Stromal cell of bone marrow (primary cell): Measurements from ENCODE around the gene CCNL1.
"Not testable (repeated sequence)": the region's sequence is repeated elsewhere in the genome, so short reads cannot be mapped to it uniquely, and the experiment has no call there.

Experiments
- DNase-seq: peaks from one replicate; pipeline ENCODE4 v3.0.0-alpha.2; 2012; ENCODE audit warnings: low read depth

Gene CCNL1

GRCh38 chr3:157159762-157160657 is at the start of gene CCNL1:
TSS of gene CCNL1 (minus strand) at chr3:157160147. CDS start at chr3:157160094, 53 bp downstream.
- peak; percentile 96 for DNase-seq

GRCh38 chr3:157204880-157205279 is 44.9 kb upstream of the CCNL1 start:
- DNase-seq: no peak

GRCh38 chr3:157204431-157204830 is 44.5 kb upstream of the CCNL1 start:
- peak; percentile 36 for DNase-seq

GRCh38 chr3:157201648-157202278 is 41.8 kb upstream of the CCNL1 start:
- peak; percentile 28 for DNase-seq

GRCh38 chr3:157199841-157200240 is 39.9 kb upstream of the CCNL1 start:
- peak; percentile 70 for DNase-seq

GRCh38 chr3:157195965-157196364 is 36.0 kb upstream of the CCNL1 start:
- DNase-seq: no peak

- not testable (repeated sequence) for DNase-seq
Observed at GRCh38 chr3:157191149-157191548, 31.2 kb upstream of the CCNL1 start.

GRCh38 chr3:157190380-157190872 is 30.5 kb upstream of the CCNL1 start:
- DNase-seq: no peak

- DNase-seq: no peak
Observed at GRCh38 chr3:157188391-157188790, 28.4 kb upstream of the CCNL1 start.

- no peak for DNase-seq
Observed at GRCh38 chr3:157182879-157183278, 22.9 kb upstream of the CCNL1 start.

- no peak for DNase-seq
Observed at GRCh38 chr3:157180262-157180661, 20.3 kb upstream of the CCNL1 start.

GRCh38 chr3:157179365-157179803 is 19.4 kb upstream of the CCNL1 start:
- DNase-seq: no peak

- DNase-seq: not testable (repeated sequence)
Observed at GRCh38 chr3:157178503-157179364, 18.8 kb upstream of the CCNL1 start.

GRCh38 chr3:157177801-157178453 is 18.0 kb upstream of the CCNL1 start:
- DNase-seq: not testable (repeated sequence)

- no peak for DNase-seq
Observed at GRCh38 chr3:157176934-157177333, 17.0 kb upstream of the CCNL1 start.

GRCh38 chr3:157175691-157176507 is 16.0 kb upstream of the CCNL1 start:
- peak; percentile 12 for DNase-seq

GRCh38 chr3:157174649-157175498 is 14.9 kb upstream of the CCNL1 start:
- DNase-seq: peak; percentile 99

- no peak for DNase-seq
Observed at GRCh38 chr3:157174290-157174648, 14.3 kb upstream of the CCNL1 start.

GRCh38 chr3:157173343-157173742 is 13.4 kb upstream of the CCNL1 start:
- not testable (repeated sequence) for DNase-seq

- no peak for DNase-seq
Observed at GRCh38 chr3:157172746-157173145, 12.8 kb upstream of the CCNL1 start.
